Panc1 (cell line): Measurements from ENCODE around the gene AS3MT. TPM values are rescaled to one million over a fixed set of nuclear protein-coding genes. Genes with fewer than 3 reads are reported as not detected.

ENCODE experiments used
- ATAC-seq: fragments of 200-7000 bp; cut with Tn5 transposase; 2 replicates; pipeline ENCODE4 v1.9.1; 2020; ENCODE audit warnings: mild to moderate bottlenecking, moderate library complexity
- BruUV-seq: library from RNA; stranded (reverse); fragments of 400-500 nt; replicated peaks from 2 replicates; lab custom pipeline; 2021; lab: Mats Ljungman, UMichigan
- CTCF ChIA-PET: fragments of 300-600 bp; sonication (Branson Sonifier 250); formaldehyde crosslinking; loops from one replicate; lab custom pipeline; 2022; ENCODE audit warnings: antibody characterized with exemption; lab: Charles Lee
- POLR2A ChIA-PET: fragments of 300-600 bp; sonication (Branson Sonifier 250); formaldehyde crosslinking; loops from one replicate; lab custom pipeline; 2022; ENCODE audit warnings: antibody characterized with exemption; lab: Charles Lee
- DNase-seq: peaks from one replicate; pipeline ENCODE4 v3.0.0-alpha.2; 2010; ENCODE audit warnings: low read depth, low spot score
- H3K27ac ChIP-seq: 2 replicates; pipeline ENCODE4 v1.5.1; 2011; ENCODE audit warnings: mild to moderate bottlenecking, low read length, inconsistent platforms
- H3K27me3 ChIP-seq: fragments of 200-500 bp; sonication (Bioruptor generic); 2 replicates; pipeline ENCODE4 v1.6.0; 2014; ENCODE audit warnings: low read length, inconsistent platforms; ENCODE audit not compliant: control insufficient read depth, insufficient read depth
- H3K36me3 ChIP-seq: fragments of 200-500 bp; sonication (Bioruptor generic); 2 replicates; pipeline ENCODE4 v1.5.1; 2014; ENCODE audit warnings: inconsistent platforms, mild to moderate bottlenecking, low read length, moderate library complexity; ENCODE audit not compliant: control insufficient read depth, insufficient read depth
- H3K4me1 ChIP-seq: 2 replicates; pipeline ENCODE4 v1.5.1; 2011; ENCODE audit warnings: inconsistent platforms, mild to moderate bottlenecking, low read length, moderate library complexity; ENCODE audit not compliant: control insufficient read depth, insufficient read depth
- H3K4me3 ChIP-seq, 2 experiments: 2 replicates each; pipeline ENCODE4 v1.5.1; 2011 to 2012; ENCODE audit warnings: low read depth in 2 of 2, low read length in 2 of 2, mild to moderate bottlenecking in 2 of 2, inconsistent platforms in 1 of 2, moderate library complexity in 1 of 2
- H3K9me3 ChIP-seq: fragments of 200-500 bp; sonication (Bioruptor generic); 2 replicates; pipeline ENCODE4 v1.5.1; 2014; ENCODE audit warnings: low read depth, mild to moderate bottlenecking, inconsistent platforms, low read length, moderate library complexity; ENCODE audit not compliant: control insufficient read depth, insufficient read depth
- POLR2AphosphoS5 ChIP-seq: IDR thresholded peaks from 2 replicates; pipeline ENCODE4 v1.6.1; 2012; ENCODE audit warnings: mild to moderate bottlenecking, low read depth, low read length, moderate library complexity
- REST ChIP-seq, 2 experiments: IDR thresholded peaks; 2 replicates each; pipeline ENCODE4 v1.6.1; 2011 to 2012; ENCODE audit warnings: low read depth in 2 of 2, control low read depth in 1 of 2, low read length in 1 of 2, mild to moderate bottlenecking in 1 of 2, moderate library complexity in 1 of 2; ENCODE audit not compliant: insufficient read depth in 1 of 2
- SIN3A ChIP-seq: IDR thresholded peaks from 2 replicates; pipeline ENCODE4 v1.6.1; 2012; ENCODE audit warnings: low read depth, mild to moderate bottlenecking, low read length, moderate library complexity, borderline replicate concordance; ENCODE audit not compliant: insufficient read depth
- TCF7L2 ChIP-seq: IDR thresholded peaks from 2 replicates; pipeline ENCODE4 v1.6.1; 2011; ENCODE audit warnings: mild to moderate bottlenecking, low read depth, low read length, inconsistent platforms
- in situ Hi-C: cut with HindIII; loops from 2 replicates; pipeline ENCODE4 v1.10.0; 2016; ENCODE audit warnings: low sequenced_read_pairs, low pct_unique_long_range_greater_than_20kb
- intact Hi-C: fragments of 100-400 bp; cut with micrococcal nuclease; formaldehyde crosslinking; loops from one replicate; pipeline ENCODE4 v1.10.0; 2022; ENCODE audit not compliant: unreplicated experiment
- total RNA-seq: library from RNA; stranded (reverse); gene quantifications from one replicate; pipeline ENCODE4 v1.2.1, GENCODE V29; 2021; ENCODE audit not compliant: unreplicated experiment
- TF ChIP-seq, protein P1 (sequence below): fragments of 450-650 bp; IDR thresholded peaks from 2 replicates; pipeline ENCODE4 v1.5.1; 2017; ENCODE audit warnings: mild to moderate bottlenecking

Gene AS3MT
- total RNA-seq, 1 experiment from 2014 or later, result 4.0 TPM

GRCh38 chr10:102863660-102864059 is 5.6 kb upstream of the AS3MT start:
- Histone ChIP-seq H3K27ac (no peak overlapping the region), H3K27me3 (no peaks in the 10 kb centered on the region), H3K9me3 (no peaks in the 10 kb centered on the region), H3K4me3 (no peak overlapping the region), H3K36me3 (peaks cover 8% of the 10 kb centered on the region; the same call in 1 of the 2 replicates), H3K4me1 (no peaks in the 10 kb centered on the region)
- no peak for ATAC-seq
- BruUV-seq, result TSS peak; percentile 66
- intact Hi-C loops (no loop called here), in situ Hi-C loops (no loop called here)
- TF ChIP-seq TCF7L2 (no peak), POLR2AphosphoS5 (no peak), SIN3A (no peak), REST (IDR thresholded peaks at IDR 0.05; ENCODE audit: insufficient read depth in 1 of 2, low read depth in 2 of 2, low read length in 1 of 2) (no peak)
- TF ChIP-seq, protein P1, sequence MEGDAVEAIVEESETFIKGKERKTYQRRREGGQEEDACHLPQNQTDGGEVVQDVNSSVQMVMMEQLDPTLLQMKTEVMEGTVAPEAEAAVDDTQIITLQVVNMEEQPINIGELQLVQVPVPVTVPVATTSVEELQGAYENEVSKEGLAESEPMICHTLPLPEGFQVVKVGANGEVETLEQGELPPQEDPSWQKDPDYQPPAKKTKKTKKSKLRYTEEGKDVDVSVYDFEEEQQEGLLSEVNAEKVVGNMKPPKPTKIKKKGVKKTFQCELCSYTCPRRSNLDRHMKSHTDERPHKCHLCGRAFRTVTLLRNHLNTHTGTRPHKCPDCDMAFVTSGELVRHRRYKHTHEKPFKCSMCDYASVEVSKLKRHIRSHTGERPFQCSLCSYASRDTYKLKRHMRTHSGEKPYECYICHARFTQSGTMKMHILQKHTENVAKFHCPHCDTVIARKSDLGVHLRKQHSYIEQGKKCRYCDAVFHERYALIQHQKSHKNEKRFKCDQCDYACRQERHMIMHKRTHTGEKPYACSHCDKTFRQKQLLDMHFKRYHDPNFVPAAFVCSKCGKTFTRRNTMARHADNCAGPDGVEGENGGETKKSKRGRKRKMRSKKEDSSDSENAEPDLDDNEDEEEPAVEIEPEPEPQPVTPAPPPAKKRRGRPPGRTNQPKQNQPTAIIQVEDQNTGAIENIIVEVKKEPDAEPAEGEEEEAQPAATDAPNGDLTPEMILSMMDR, result no peak
- ChIA-PET POLR2A (interaction anchor here (0.7 kb wide), 1 partner anchor 28 kb away, joined by 6 read pairs; no protein-coding TSS in a partner anchor), CTCF (no interaction called here)
- DNase-seq, result no peak

GRCh38 chr10:102865620-102866019 is 3.6 kb upstream of the AS3MT start:
- intact Hi-C loops, result no loop called here
- H3K9me3 ChIP-seq, result no peaks in the 10 kb centered on the region
- in situ Hi-C loops, result no loop called here
- DNase-seq (no peak), ATAC-seq (no peak)
- POLR2A ChIA-PET, result no interaction called here
- no peaks in the 10 kb centered on the region for H3K27me3 ChIP-seq
- peaks cover 8% of the 10 kb centered on the region; the same call in 1 of the 2 replicates for H3K36me3 ChIP-seq
- no peak overlapping the region for H3K4me3 ChIP-seq
- no TSS peak for BruUV-seq
- no peak overlapping the region for H3K27ac ChIP-seq
- TF ChIP-seq SIN3A (no peak), TCF7L2 (no peak), POLR2AphosphoS5 (no peak), REST (IDR thresholded peaks at IDR 0.05; ENCODE audit: insufficient read depth in 1 of 2, low read depth in 2 of 2, low read length in 1 of 2) (no peak)
- TF ChIP-seq, protein P1, result no peak
- CTCF ChIA-PET, result no interaction called here
- H3K4me1 ChIP-seq, result peaks cover 3% of the 10 kb centered on the region; the same call in 1 of the 2 replicates
